Mesenchymal stem cell (in vitro differentiated cells and primary cell): Measurements from ENCODE around the gene PRICKLE2.
A peak's percentile ranks its signal among the peaks of the same experiment; 100 is the strongest.

Experiments used
- DNase-seq: peaks from one replicate; pipeline ENCODE4 v3.0.0-alpha.2; 2013
- H2AFZ ChIP-seq: one replicate; pipeline ENCODE4 v1.6.1; 2013; ENCODE audit warnings: low read depth, mild to moderate bottlenecking, control low read depth, inconsistent platforms, low read length, moderate library complexity
- H2AK5ac ChIP-seq: 2 replicates; pipeline ENCODE4 v1.6.1; 2013; ENCODE audit warnings: low read length, moderate library complexity, mild to moderate bottlenecking, inconsistent platforms; ENCODE audit not compliant: severe bottlenecking
- H2BK120ac ChIP-seq: one replicate; pipeline ENCODE4 v1.6.1; 2013; ENCODE audit warnings: low read depth, mild to moderate bottlenecking, inconsistent platforms, low read length, moderate library complexity
- H2BK12ac ChIP-seq, 2 experiments: one replicate each; pipeline ENCODE4 v1.6.1; 2013; ENCODE audit warnings: inconsistent platforms in 2 of 2, low read length in 2 of 2, mild to moderate bottlenecking in 2 of 2, moderate library complexity in 2 of 2, control low read depth in 1 of 2
- H2BK15ac ChIP-seq: one replicate; pipeline ENCODE4 v1.6.1; 2013; ENCODE audit warnings: mild to moderate bottlenecking, low read depth, inconsistent platforms; ENCODE audit not compliant: poor library complexity, severe bottlenecking
- H2BK5ac ChIP-seq: 2 replicates; pipeline ENCODE4 v1.6.1; 2013; ENCODE audit warnings: low read depth, mild to moderate bottlenecking, low read length, control low read depth, inconsistent platforms; ENCODE audit not compliant: poor library complexity, severe bottlenecking
- H3K14ac ChIP-seq, 2 experiments: one replicate each; pipeline ENCODE4 v1.6.1; 2013; ENCODE audit warnings: inconsistent platforms in 2 of 2, low read length in 2 of 2, control low read depth in 1 of 2, mild to moderate bottlenecking in 1 of 2, moderate library complexity in 1 of 2
- H3K18ac ChIP-seq, 2 experiments: one replicate each; pipeline ENCODE4 v1.6.1; 2013; ENCODE audit warnings: inconsistent platforms in 2 of 2, low read length in 2 of 2, control low read depth in 1 of 2, low read depth in 1 of 2, mild to moderate bottlenecking in 1 of 2
- H3K23ac ChIP-seq, 2 experiments: one replicate each; pipeline ENCODE4 v1.6.1; 2013; ENCODE audit warnings: inconsistent platforms in 2 of 2, low read length in 2 of 2, mild to moderate bottlenecking in 2 of 2, moderate library complexity in 2 of 2, control low read depth in 1 of 2
- H3K27ac ChIP-seq: 2 replicates; pipeline ENCODE4 v1.5.1; 2013; ENCODE audit warnings: mild to moderate bottlenecking, moderate library complexity, low read length, control low read depth, inconsistent platforms; ENCODE audit not compliant: poor library complexity, severe bottlenecking
- H3K27me3 ChIP-seq, 2 experiments: 2 replicates each; pipeline versions ENCODE4 v1.6.1 to v1.7.0; 2013; ENCODE audit warnings: low read length in 2 of 2, mild to moderate bottlenecking in 2 of 2, moderate library complexity in 2 of 2, control low read depth in 1 of 2, inconsistent platforms in 1 of 2; ENCODE audit not compliant: control insufficient read depth in 1 of 2, insufficient read depth in 1 of 2
- H3K36me3 ChIP-seq, 2 experiments: 2 replicates each; pipeline versions ENCODE4 v1.6.1 to v1.7.0; 2013; ENCODE audit warnings: low read length in 2 of 2, control low read depth in 1 of 2, inconsistent platforms in 1 of 2, low read depth in 1 of 2, mild to moderate bottlenecking in 1 of 2; ENCODE audit not compliant: insufficient read depth in 2 of 2, control insufficient read depth in 1 of 2
- H3K4ac ChIP-seq, 2 experiments: one replicate each; pipeline ENCODE4 v1.6.1; 2013; ENCODE audit warnings: inconsistent platforms in 2 of 2, low read length in 2 of 2, mild to moderate bottlenecking in 2 of 2, moderate library complexity in 2 of 2, control low read depth in 1 of 2, low read depth in 1 of 2
- H3K4me1 ChIP-seq: 2 replicates; pipeline ENCODE4 v1.6.1; 2013; ENCODE audit warnings: low read depth, low read length, control low read depth; ENCODE audit not compliant: control insufficient read depth, insufficient read depth
- H3K4me2 ChIP-seq: 2 replicates; pipeline ENCODE4 v1.6.1; 2013; ENCODE audit warnings: low read length, mild to moderate bottlenecking, inconsistent platforms; ENCODE audit not compliant: poor library complexity, severe bottlenecking
- H3K4me3 ChIP-seq, 2 experiments: 2 replicates each; pipeline versions ENCODE4 v1.5.1 to v1.7.0; 2013; ENCODE audit warnings: low read length in 2 of 2, mild to moderate bottlenecking in 2 of 2, control low read depth in 1 of 2, low read depth in 1 of 2; ENCODE audit not compliant: insufficient read depth in 1 of 2
- H3K79me1 ChIP-seq: replicated peaks from 2 replicates; pipeline ENCODE4 v1.6.1; 2013; ENCODE audit warnings: mild to moderate bottlenecking, control low read depth, low read length, inconsistent platforms; ENCODE audit not compliant: poor library complexity, severe bottlenecking
- H3K9ac ChIP-seq: 2 replicates; pipeline ENCODE4 v1.7.0; 2013; ENCODE audit warnings: mild to moderate bottlenecking, low read length, moderate library complexity
- H3K9me3 ChIP-seq: 2 replicates; pipeline ENCODE4 v1.7.0; 2013; ENCODE audit warnings: mild to moderate bottlenecking, low read length; ENCODE audit not compliant: control insufficient read depth
- H4K8ac ChIP-seq: one replicate; pipeline ENCODE4 v1.6.1; 2013; ENCODE audit warnings: inconsistent platforms, mild to moderate bottlenecking, low read length, moderate library complexity
- H4K91ac ChIP-seq: one replicate; pipeline ENCODE4 v1.6.1; 2013; ENCODE audit warnings: mild to moderate bottlenecking, low read length, inconsistent platforms
- WGBS: methylation state at CpG from one replicate; pipeline ENCODE4 v1.1.7; 2013; ENCODE audit warnings: mixed read lengths; 5-methylcytosine and 5-hydroxymethylcytosine counted together

The PRICKLE2 gene

DNA sequence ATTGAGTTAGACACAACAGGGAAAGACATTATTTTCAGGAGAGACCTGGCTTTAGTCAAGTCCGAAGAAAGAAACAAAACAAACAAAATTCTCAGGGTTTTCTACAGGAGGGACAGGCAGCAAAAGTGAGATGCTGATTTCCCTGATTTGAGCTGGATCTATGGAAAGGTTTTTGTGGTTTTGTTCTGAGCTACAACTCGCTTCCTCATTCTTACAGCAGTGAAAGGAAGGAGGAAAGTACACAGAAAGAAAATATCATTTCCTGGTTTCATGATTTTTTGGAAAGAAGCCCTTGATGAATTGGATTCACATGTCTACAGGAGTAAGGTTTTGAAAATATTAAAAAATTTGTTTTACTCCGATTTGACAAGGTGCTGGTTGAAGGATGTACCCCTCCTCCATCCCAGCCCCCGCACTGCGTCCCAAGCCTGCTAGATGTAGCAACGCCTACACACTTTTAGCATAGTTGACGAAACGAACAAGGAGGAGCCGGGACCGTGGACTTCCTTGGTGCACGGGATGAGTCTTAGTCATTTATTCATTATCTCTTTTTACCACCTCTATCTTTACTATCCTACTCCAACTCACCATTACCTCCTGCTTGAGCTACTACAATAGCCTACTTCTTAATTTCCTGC is 10.8 kb downstream of the PRICKLE2 start:
- Histone ChIP-seq H3K9ac (peak overlapping the region; percentile 94), H2AK5ac (no peak overlapping the region), H3K4ac (no peak overlapping the region), H2AFZ (no peak overlapping the region), H3K4me1 (peaks cover 19% of the 10 kb centered on the region), H3K27me3 (no peaks in the 10 kb centered on the region), H4K8ac (no peak overlapping the region), H3K4me3 (peak overlapping the region in 1 of 2 experiments; percentile 77), H3K9me3 (no peaks in the 10 kb centered on the region), H3K36me3 (peaks cover 0 to 11% of the 10 kb centered on the region in 2 experiments), H3K27ac (peak overlapping the region; percentile 43), H4K91ac (no peak overlapping the region), H2BK5ac (no peak overlapping the region), H3K14ac (no peak overlapping the region), H2BK15ac (no peak overlapping the region), H2BK120ac (no peak overlapping the region), H3K79me1 (peaks cover 2% of the 10 kb centered on the region), H3K4me2 (no peak overlapping the region), H3K18ac (peak overlapping the region; percentile 44 to 75), H2BK12ac (peak overlapping the region in 1 of 2 experiments; percentile 43), H3K23ac (no peak overlapping the region)
- DNase-seq: peak; percentile 49
- WGBS: 77% methylated on average over 11 of the region's 11 CpGs

GRCh38 chr3:64213962-64214379 is 11.3 kb downstream of the PRICKLE2 start:
- H3K36me3 ChIP-seq: peaks cover 0 to 9% of the 10 kb centered on the region in 2 experiments
- no peak overlapping the region for H2BK5ac ChIP-seq
- H2BK12ac ChIP-seq: no peak overlapping the region
- H2BK15ac ChIP-seq: peak overlapping the region; percentile 82
- H3K23ac ChIP-seq: no peak overlapping the region
- peak overlapping the region in 1 of 2 experiments; percentile 77 for H3K4me3 ChIP-seq
- DNase-seq: peak; percentile 71
- H3K18ac ChIP-seq: no peak overlapping the region
- no peak overlapping the region for H3K14ac ChIP-seq
- no peak overlapping the region for H2AK5ac ChIP-seq
- H3K27me3 ChIP-seq: no peaks in the 10 kb centered on the region
- H3K9me3 ChIP-seq: no peaks in the 10 kb centered on the region
- peaks cover 2% of the 10 kb centered on the region for H3K79me1 ChIP-seq
- no peak overlapping the region for H2AFZ ChIP-seq
- no peak overlapping the region for H3K4ac ChIP-seq
- H3K27ac ChIP-seq: peak overlapping the region; percentile 43
- peak overlapping the region; percentile 19 for H4K8ac ChIP-seq
- H3K9ac ChIP-seq: peak overlapping the region; percentile 94
- H2BK120ac ChIP-seq: no peak overlapping the region
- H4K91ac ChIP-seq: no peak overlapping the region
- peaks cover 21% of the 10 kb centered on the region for H3K4me1 ChIP-seq
- H3K4me2 ChIP-seq: no peak overlapping the region
- 46% methylated on average over 8 of the region's 8 CpGs for WGBS

GRCh38 chr3:64213224-64213878 is 11.9 kb downstream of the PRICKLE2 start:
- no peak overlapping the region for H2BK120ac ChIP-seq
- H2BK15ac ChIP-seq: peak overlapping the region; percentile 82
- no peak overlapping the region for H3K18ac ChIP-seq
- H2AFZ ChIP-seq: no peak overlapping the region
- no peak overlapping the region for H2BK5ac ChIP-seq
- no peak for DNase-seq
- no peak overlapping the region for H3K23ac ChIP-seq
- no peak overlapping the region for H2AK5ac ChIP-seq
- no peaks in the 10 kb centered on the region for H3K27me3 ChIP-seq
- no peak overlapping the region for H3K27ac ChIP-seq
- peaks cover 2% of the 10 kb centered on the region for H3K79me1 ChIP-seq
- H4K91ac ChIP-seq: no peak overlapping the region
- H3K14ac ChIP-seq: no peak overlapping the region
- peak overlapping the region; percentile 94 for H3K9ac ChIP-seq
- H3K36me3 ChIP-seq: peaks cover 0 to 5% of the 10 kb centered on the region in 2 experiments
- no peak overlapping the region for H2BK12ac ChIP-seq
- no peak overlapping the region for H3K4ac ChIP-seq
- no peaks in the 10 kb centered on the region for H3K9me3 ChIP-seq
- peaks cover 19% of the 10 kb centered on the region for H3K4me1 ChIP-seq
- H3K4me2 ChIP-seq: no peak overlapping the region
- H4K8ac ChIP-seq: peak overlapping the region; percentile 19
- 99% methylated on average over 8 of the region's 9 CpGs for WGBS
- H3K4me3 ChIP-seq: peak overlapping the region in 1 of 2 experiments; percentile 77

DNA sequence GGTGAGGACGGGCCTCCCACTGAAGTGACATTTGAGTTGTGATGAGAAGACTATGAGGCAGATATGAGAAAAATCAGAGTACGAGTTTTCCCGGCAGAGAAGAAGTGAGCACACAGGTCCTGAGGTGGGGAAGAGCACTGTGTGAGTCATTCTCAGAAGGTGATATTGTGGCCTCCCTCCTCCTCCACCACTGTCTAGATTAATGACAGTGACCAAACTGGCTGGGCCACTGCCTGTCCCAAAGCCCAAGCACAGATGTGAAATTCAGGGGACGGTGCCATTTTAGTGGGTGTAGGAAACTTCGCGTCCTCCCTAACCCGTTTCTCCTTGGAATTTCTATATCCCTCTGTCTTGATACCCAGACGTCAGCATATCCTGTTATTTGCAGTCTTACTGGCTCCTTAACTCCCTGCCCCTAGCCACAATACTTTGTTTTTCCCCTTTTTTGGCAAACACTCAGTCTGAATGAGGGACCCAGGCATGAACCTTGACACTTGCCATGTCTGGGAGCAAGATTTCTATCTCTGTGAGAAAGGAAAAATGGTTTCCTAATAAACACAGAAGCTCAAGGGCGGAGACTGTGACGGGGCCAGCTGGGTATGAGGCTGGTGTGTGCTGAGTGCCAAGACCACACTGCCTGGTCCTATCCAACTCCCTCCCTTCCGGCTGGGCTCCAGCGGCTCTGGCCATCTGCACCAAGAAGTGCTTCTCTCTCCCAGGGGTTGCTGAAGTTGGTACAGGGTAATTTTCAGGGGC is 15.2 kb downstream of the PRICKLE2 start:
- Histone ChIP-seq H3K36me3 (peaks cover 0 to 10% of the 10 kb centered on the region in 2 experiments), H3K27ac (no peak overlapping the region), H3K4me3 (peak overlapping the region in 1 of 2 experiments; percentile 32), H3K79me1 (peaks cover 2% of the 10 kb centered on the region), H4K91ac (no peak overlapping the region), H3K4me1 (peaks cover 22% of the 10 kb centered on the region), H2BK120ac (no peak overlapping the region), H2AFZ (no peak overlapping the region), H3K14ac (no peak overlapping the region), H3K9ac (peak overlapping the region; percentile 1), H2AK5ac (no peak overlapping the region), H3K18ac (no peak overlapping the region), H3K4ac (no peak overlapping the region), H3K23ac (no peak overlapping the region), H2BK5ac (no peak overlapping the region), H3K27me3 (no peaks in the 10 kb centered on the region), H2BK15ac (no peak overlapping the region), H4K8ac (no peak overlapping the region), H2BK12ac (peak overlapping the region in 1 of 2 experiments; percentile 37), H3K9me3 (no peaks in the 10 kb centered on the region), H3K4me2 (no peak overlapping the region)
- 90% methylated on average over 10 of the region's 12 CpGs for whole genome bisulfite sequencing
- peak; percentile 77 for DNase-seq
